Mesendoderm (in vitro differentiated cells): ENCODE results near the gene PLCXD1.
"Not testable (repeated sequence)": the region's sequence is repeated elsewhere in the genome, so short reads cannot be mapped to it uniquely, and the experiment has no call there.

Experiments used
- DNase-seq: peaks from one replicate; pipeline ENCODE4 v3.0.0; 2013
- H2AK5ac ChIP-seq: 2 replicates; pipeline ENCODE4 v1.6.1; 2013; ENCODE audit warnings: low read length, inconsistent platforms
- H2BK120ac ChIP-seq: 2 replicates; pipeline ENCODE4 v1.6.1; 2013; ENCODE audit warnings: low read depth, mild to moderate bottlenecking, low read length, moderate library complexity, mixed read lengths
- H2BK15ac ChIP-seq: replicated peaks from 2 replicates; pipeline ENCODE4 v1.6.1; 2013; ENCODE audit warnings: low read depth, mild to moderate bottlenecking, moderate library complexity
- H2BK5ac ChIP-seq: 2 replicates; pipeline ENCODE4 v1.6.1; 2013; ENCODE audit warnings: low read length, inconsistent platforms
- H3K18ac ChIP-seq: 2 replicates; pipeline ENCODE4 v1.6.1; 2013; ENCODE audit warnings: mild to moderate bottlenecking, low read length, mixed read lengths
- H3K23ac ChIP-seq: one replicate; pipeline ENCODE4 v1.6.1; 2013; ENCODE audit warnings: low read length
- H3K27ac ChIP-seq: 2 replicates; pipeline ENCODE4 v1.5.1; 2013; ENCODE audit warnings: low read depth, mild to moderate bottlenecking, inconsistent platforms, low read length, moderate library complexity
- H3K27me3 ChIP-seq: 2 replicates; pipeline ENCODE4 v1.6.1; 2013; ENCODE audit warnings: low read length, control low read depth, mild to moderate bottlenecking, inconsistent platforms; ENCODE audit not compliant: insufficient read depth, poor library complexity
- H3K36me3 ChIP-seq: 2 replicates; pipeline ENCODE4 v1.6.1; 2013; ENCODE audit warnings: low read length, inconsistent platforms; ENCODE audit not compliant: control insufficient read depth, insufficient read depth
- H3K4ac ChIP-seq: one replicate; pipeline ENCODE4 v1.6.1; 2013; ENCODE audit warnings: low read depth, mild to moderate bottlenecking, low read length, moderate library complexity
- H3K4me1 ChIP-seq: 2 replicates; pipeline ENCODE4 v1.6.1; 2013; ENCODE audit warnings: low read depth, low read length, inconsistent platforms; ENCODE audit not compliant: control insufficient read depth
- H3K4me2 ChIP-seq: 2 replicates; pipeline ENCODE4 v1.6.1; 2013; ENCODE audit warnings: low read length
- H3K4me3 ChIP-seq: 2 replicates; pipeline ENCODE4 v1.5.1; 2013; ENCODE audit warnings: mild to moderate bottlenecking, low read length
- H3K56ac ChIP-seq: one replicate; pipeline ENCODE4 v1.6.1; 2013; ENCODE audit warnings: low read length
- H3K79me1 ChIP-seq: 2 replicates; pipeline ENCODE4 v1.6.1; 2013; ENCODE audit warnings: low read length, inconsistent platforms
- H3K79me2 ChIP-seq: 2 replicates; pipeline ENCODE4 v1.6.1; 2013; ENCODE audit warnings: mild to moderate bottlenecking, low read length; ENCODE audit not compliant: control insufficient read depth, insufficient read depth
- H3K9ac ChIP-seq: 2 replicates; pipeline ENCODE4 v1.6.1; 2013; ENCODE audit warnings: low read length, inconsistent platforms
- H4K5ac ChIP-seq: one replicate; pipeline ENCODE4 v1.6.1; 2013; ENCODE audit warnings: low read length
- H4K8ac ChIP-seq: one replicate; pipeline ENCODE4 v1.6.1; 2013; ENCODE audit warnings: low read depth, mild to moderate bottlenecking, control low read depth, low read length, moderate library complexity
- WGBS: extraction: QIAGEN DNeasy Blood & Tissue Kit; methylation state at CpG from one replicate; pipeline ENCODE4 v1.1.7; 2013; ENCODE audit warnings: low lambda C conversion rate, missing lambda C conversion rate; ENCODE audit not compliant: insufficient coverage; ENCODE audit errors: extremely low coverage; 5-methylcytosine and 5-hydroxymethylcytosine counted together

Gene PLCXD1

GRCh38 chrX:302975-303374 lies 21.8 kb downstream of the PLCXD1 start:
- Histone ChIP-seq H2BK15ac (no peak overlapping the region), H3K4me2 (no peak overlapping the region), H3K79me2 (no peaks in the 10 kb centered on the region), H3K18ac (no peak overlapping the region), H3K9ac (no peak overlapping the region), H3K4me3 (no peak overlapping the region), H2BK5ac (no peak overlapping the region), H4K5ac (no peak overlapping the region), H2BK120ac (no peak overlapping the region), H3K27ac (no peak overlapping the region), H3K56ac (no peak overlapping the region), H3K4me1 (no peaks in the 10 kb centered on the region), H3K23ac (no peak overlapping the region), H2AK5ac (no peak overlapping the region), H3K36me3 (peaks cover 14% of the 10 kb centered on the region), H4K8ac (no peak overlapping the region), H3K27me3 (no peaks in the 10 kb centered on the region), H3K4ac (no peak overlapping the region), H3K79me1 (peaks cover 2% of the 10 kb centered on the region)
- DNase-seq = no peak
- no CpG with 5 or more reads among the region's 19 CpGs for WGBS

- H4K5ac ChIP-seq, DNase-seq, H2BK15ac ChIP-seq, H3K27ac ChIP-seq, H3K4ac ChIP-seq, H3K9ac ChIP-seq, H3K4me3 ChIP-seq, H3K18ac ChIP-seq, H3K4me2 ChIP-seq, H2AK5ac ChIP-seq, H3K27me3 ChIP-seq, H4K8ac ChIP-seq, H2BK5ac ChIP-seq, H3K4me1 ChIP-seq, H3K56ac ChIP-seq, H3K23ac ChIP-seq, H2BK120ac ChIP-seq, H3K79me1 ChIP-seq, H3K79me2 ChIP-seq: not testable (repeated sequence)
- WGBS = no CpG with 5 or more reads among the region's 12 CpGs
- peaks cover 11% of the 10 kb centered on the region for H3K36me3 ChIP-seq
These were observed 24.8 kb downstream of the PLCXD1 start for GRCh38 chrX:305781-306613.

- not testable (repeated sequence) for H3K18ac ChIP-seq, H4K8ac ChIP-seq, DNase-seq, H2BK5ac ChIP-seq, H3K4me2 ChIP-seq, H4K5ac ChIP-seq, H3K79me2 ChIP-seq, H3K4ac ChIP-seq, H2BK120ac ChIP-seq, H3K79me1 ChIP-seq, H3K27me3 ChIP-seq, H3K23ac ChIP-seq, H3K56ac ChIP-seq, H3K9ac ChIP-seq, H3K27ac ChIP-seq, H3K4me1 ChIP-seq, H2BK15ac ChIP-seq, H2AK5ac ChIP-seq, H3K4me3 ChIP-seq
- H3K36me3 ChIP-seq = peaks cover 13% of the 10 kb centered on the region
- WGBS = no CpG with 5 or more reads among the region's 3 CpGs
These were observed 25.6 kb downstream of the PLCXD1 start for GRCh38 chrX:306614-307251.

- H3K18ac ChIP-seq = no peak overlapping the region
- no CpG with 5 or more reads among the region's 58 CpGs for WGBS
These were observed 26.3 kb downstream of the PLCXD1 start for GRCh38 chrX:307261-308111.

GRCh38 chrX:308821-309520 lies 27.8 kb downstream of the PLCXD1 start:
- Histone ChIP-seq H2AK5ac (no peak overlapping the region), H3K36me3 (peaks cover 15% of the 10 kb centered on the region), H3K56ac (no peak overlapping the region), H2BK120ac (no peak overlapping the region), H3K4me2 (no peak overlapping the region), H3K79me1 (peaks cover 2% of the 10 kb centered on the region), H4K8ac (no peak overlapping the region), H3K27me3 (no peaks in the 10 kb centered on the region), H3K79me2 (no peaks in the 10 kb centered on the region), H3K4me1 (no peaks in the 10 kb centered on the region), H2BK5ac (no peak overlapping the region), H4K5ac (no peak overlapping the region), H3K4ac (no peak overlapping the region), H3K18ac (no peak overlapping the region), H3K4me3 (no peak overlapping the region), H3K9ac (no peak overlapping the region), H2BK15ac (no peak overlapping the region), H3K27ac (no peak overlapping the region), H3K23ac (no peak overlapping the region)
- WGBS = no CpG with 5 or more reads among the region's 30 CpGs
- no peak for DNase-seq

More at GRCh38 chrX:307261-308111, 26.3 kb downstream of the PLCXD1 start:
- no peak overlapping the region for H3K9ac ChIP-seq
- no peaks in the 10 kb centered on the region for H3K79me2 ChIP-seq
- peaks cover 2% of the 10 kb centered on the region for H3K79me1 ChIP-seq
- no peak overlapping the region for H3K4ac ChIP-seq
- H4K5ac ChIP-seq = no peak overlapping the region
- H2BK15ac ChIP-seq = no peak overlapping the region
- H3K23ac ChIP-seq = no peak overlapping the region
- H3K27me3 ChIP-seq = no peaks in the 10 kb centered on the region
- no peak overlapping the region for H3K27ac ChIP-seq
- no peak overlapping the region for H2BK120ac ChIP-seq
- H3K36me3 ChIP-seq = peaks cover 19% of the 10 kb centered on the region
- no peak overlapping the region for H4K8ac ChIP-seq
- H2BK5ac ChIP-seq = no peak overlapping the region
- H3K4me1 ChIP-seq = no peaks in the 10 kb centered on the region
- DNase-seq = no peak
- no peak overlapping the region for H3K4me2 ChIP-seq
- H3K4me3 ChIP-seq = no peak overlapping the region
- H3K56ac ChIP-seq = no peak overlapping the region
- no peak overlapping the region for H2AK5ac ChIP-seq
